ENCODE results near the gene TBC1D22A.

- TF ChIP-seq CTCF (IDR thresholded peaks at IDR 0.05; ENCODE audit: poor library complexity) (no peak), EZH2 (IDR thresholded peaks at IDR 0.05; ENCODE audit: borderline replicate concordance) (no peak), EZH2phosphoT487 (IDR thresholded peaks at IDR 0.05; ENCODE audit: low read depth, severe bottlenecking, unreplicated experiment) (no peak)
Measured at GRCh38 chr22:47016631-47017030, 254.2 kb downstream of the TBC1D22A start.
